GM04503 (cell line): ENCODE measurements around the gene KCNMA1.

Source experiments
- DNase-seq: peaks from one replicate; pipeline ENCODE4 v3.0.0-alpha.2; 2012; ENCODE audit warnings: low read depth

KCNMA1 gene

GRCh38 chr10:77555591-77556212, 81.9 kb downstream of the KCNMA1 start:
- no peak for DNase-seq

- DNase-seq: no peak
Observed at GRCh38 chr10:77554996-77555397, 82.6 kb downstream of the KCNMA1 start.

- DNase-seq: no peak
Observed at GRCh38 chr10:77553966-77554365, 83.6 kb downstream of the KCNMA1 start.

- DNase-seq: no peak
Observed at GRCh38 chr10:77553311-77553710, 84.3 kb downstream of the KCNMA1 start.

- DNase-seq: no peak
Observed at GRCh38 chr10:77552252-77552651, 85.4 kb downstream of the KCNMA1 start.

- DNase-seq: no peak
Observed at GRCh38 chr10:77550378-77550777, 87.2 kb downstream of the KCNMA1 start.

GRCh38 chr10:77548671-77549070, 88.9 kb downstream of the KCNMA1 start:
- DNase-seq: no peak

GRCh38 chr10:77548157-77548556, 89.5 kb downstream of the KCNMA1 start:
- DNase-seq: no peak

- no peak for DNase-seq
Observed at GRCh38 chr10:77547307-77548050, 90.1 kb downstream of the KCNMA1 start.

- DNase-seq: no peak
Observed at GRCh38 chr10:77546042-77546441, 91.6 kb downstream of the KCNMA1 start.

GRCh38 chr10:77545585-77545984, 92.0 kb downstream of the KCNMA1 start:
- no peak for DNase-seq

- no peak for DNase-seq
Observed at GRCh38 chr10:77544617-77545016, 93.0 kb downstream of the KCNMA1 start.

GRCh38 chr10:77542710-77543259, 94.8 kb downstream of the KCNMA1 start:
- no peak for DNase-seq

GRCh38 chr10:77541944-77542343, 95.7 kb downstream of the KCNMA1 start:
- no peak for DNase-seq

GRCh38 chr10:77541247-77541646, 96.4 kb downstream of the KCNMA1 start:
- DNase-seq: no peak

- DNase-seq: no peak
Observed at GRCh38 chr10:77539147-77539935, 98.3 kb downstream of the KCNMA1 start.

- no peak for DNase-seq
Observed at GRCh38 chr10:77537720-77538373, 99.8 kb downstream of the KCNMA1 start.

- DNase-seq: no peak
Observed at GRCh38 chr10:77537071-77537470, 100.5 kb downstream of the KCNMA1 start.

GRCh38 chr10:77533887-77534278, 103.7 kb downstream of the KCNMA1 start:
- DNase-seq: no peak

- no peak for DNase-seq
Observed at GRCh38 chr10:77533146-77533886, 104.3 kb downstream of the KCNMA1 start.

- DNase-seq: no peak
Observed at GRCh38 chr10:77532068-77532467, 105.5 kb downstream of the KCNMA1 start.
